ENCODE measurements around the gene FUBP3.
"Not testable (repeated sequence)": the region's sequence is repeated elsewhere in the genome, so short reads cannot be mapped to it uniquely, and the experiment has no call there.

Gene FUBP3

DNA sequence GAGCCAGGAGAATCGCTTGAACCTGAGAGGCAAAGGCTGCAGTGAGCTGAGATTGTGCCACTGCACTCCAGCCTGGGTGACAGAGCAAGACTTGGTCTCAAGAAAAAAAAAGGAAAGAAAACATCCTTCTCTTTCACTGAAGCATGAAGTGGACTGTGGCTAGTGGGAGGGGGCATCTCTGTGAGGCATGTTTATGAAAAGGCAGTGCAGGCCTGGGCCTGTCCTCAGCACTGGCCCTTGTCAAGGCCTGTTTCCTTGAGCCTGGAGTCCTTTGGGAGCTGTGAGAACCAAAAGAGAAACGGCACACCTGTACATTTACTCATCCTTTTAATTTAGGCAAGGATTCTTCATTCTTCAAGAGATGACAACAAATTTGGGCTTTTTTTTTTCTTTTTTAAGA lies 18.3 kb upstream of the FUBP3 start:
- Histone ChIP-seq H3K4me1 (ENCODE audit: insufficient read depth, low read length) (0 out of 2 replicates have a peak, but pooled peaks cover 2% of the 10 kb centered on the region), H3K36me3 (ENCODE audit: insufficient read depth, low read depth, low read length) (no peaks in the 10 kb centered on the region), H3K9me3 (ENCODE audit: insufficient read depth, low read depth, low read length) (no peaks in the 10 kb centered on the region), H3K9ac (ENCODE audit: low read depth, low read length) (no peak overlapping the region), H3K27me3 (ENCODE audit: insufficient read depth, low read length) (no peaks in the 10 kb centered on the region), H3K4me3 (ENCODE audit: low read length) (no peak overlapping the region), H3K27ac (ENCODE audit: low read length) (no peak overlapping the region)

DNA sequence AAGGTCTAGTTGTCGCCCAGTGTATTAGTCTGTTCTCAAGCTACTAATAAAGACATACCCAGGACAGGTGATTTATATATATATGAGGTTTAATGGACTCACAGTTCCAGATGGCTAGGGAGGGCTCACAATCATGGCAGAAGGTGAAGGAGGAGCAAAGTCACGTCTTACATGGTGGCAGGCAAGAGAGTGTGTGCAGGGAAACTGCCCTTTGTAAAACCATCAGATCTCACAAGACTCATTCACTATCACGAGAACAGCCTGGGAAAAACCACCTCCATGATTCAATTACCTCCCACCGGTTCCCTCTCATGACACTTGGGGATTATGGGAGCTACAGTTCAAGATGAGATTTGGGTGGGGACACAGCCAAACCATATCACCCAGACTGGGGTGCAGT lies 16.9 kb upstream of the FUBP3 start:
- not testable (repeated sequence) for H3K9me3 ChIP-seq (ENCODE audit: insufficient read depth, low read depth, low read length); H3K27ac ChIP-seq (ENCODE audit: low read length); H3K36me3 ChIP-seq (ENCODE audit: insufficient read depth, low read depth, low read length); H3K27me3 ChIP-seq (ENCODE audit: insufficient read depth, low read length); H3K4me3 ChIP-seq (ENCODE audit: low read length); H3K9ac ChIP-seq (ENCODE audit: low read depth, low read length); H3K4me1 ChIP-seq (ENCODE audit: insufficient read depth, low read length)

DNA sequence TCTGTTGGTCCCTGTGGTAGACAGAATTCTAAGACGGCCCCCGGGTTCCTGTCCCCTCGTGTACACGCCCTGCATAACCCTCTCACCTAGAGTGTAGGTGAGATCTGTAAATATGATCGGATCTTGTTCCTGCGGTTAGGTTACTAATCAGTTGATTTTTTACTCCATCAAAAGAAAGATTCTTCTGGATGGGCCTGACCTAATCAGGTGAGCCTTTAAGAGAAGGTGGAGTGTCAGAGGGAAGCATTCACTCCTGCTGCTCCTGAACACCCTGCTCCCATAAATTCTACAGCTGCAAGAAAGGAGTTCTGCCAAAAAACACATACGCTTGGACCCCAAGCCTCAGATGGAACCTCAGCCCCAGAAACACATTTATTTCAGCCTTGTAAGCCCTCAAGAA lies 15.6 kb upstream of the FUBP3 start:
- no peaks in the 10 kb centered on the region for H3K36me3 ChIP-seq (ENCODE audit: insufficient read depth, low read depth, low read length)
- H3K27me3 ChIP-seq (ENCODE audit: insufficient read depth, low read length): no peaks in the 10 kb centered on the region
- no peaks in the 10 kb centered on the region for H3K4me1 ChIP-seq (ENCODE audit: insufficient read depth, low read length)

DNA sequence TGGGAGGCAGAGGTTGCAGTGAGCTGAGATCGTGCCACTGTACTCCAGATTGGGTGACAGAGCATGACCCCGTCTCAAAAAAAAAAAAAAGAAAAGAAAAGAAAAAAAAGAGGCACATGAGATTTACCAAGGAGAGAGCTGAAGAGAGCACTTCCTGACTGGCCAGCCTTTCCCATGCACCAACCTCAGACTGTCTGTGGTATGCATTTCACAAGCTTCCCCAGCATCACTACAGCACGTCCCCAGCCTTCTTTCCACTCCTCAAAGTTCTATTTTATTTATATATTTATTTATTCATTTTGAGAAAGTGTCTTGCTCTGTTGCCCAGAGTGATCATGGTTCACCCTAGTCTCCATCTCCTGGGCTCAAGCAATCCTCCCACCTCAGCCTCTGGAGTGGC lies 13.6 kb upstream of the FUBP3 start:
- H3K27me3 ChIP-seq (ENCODE audit: insufficient read depth, low read length): no peaks in the 10 kb centered on the region
- H3K36me3 ChIP-seq (ENCODE audit: insufficient read depth, low read depth, low read length): no peaks in the 10 kb centered on the region
- no peak overlapping the region for H3K27ac ChIP-seq (ENCODE audit: low read length)
- H3K4me3 ChIP-seq (ENCODE audit: low read length): no peak overlapping the region
- no peaks in the 10 kb centered on the region for H3K9me3 ChIP-seq (ENCODE audit: insufficient read depth, low read depth, low read length)
- no peaks in the 10 kb centered on the region for H3K4me1 ChIP-seq (ENCODE audit: insufficient read depth, low read length)
- no peak overlapping the region for H3K9ac ChIP-seq (ENCODE audit: low read depth, low read length)

More for the DNA sequence above, 15.6 kb upstream of the FUBP3 start:
- Histone ChIP-seq H3K4me3 (ENCODE audit: low read length) (no peak overlapping the region), H3K9ac (ENCODE audit: low read depth, low read length) (no peak overlapping the region), H3K9me3 (ENCODE audit: insufficient read depth, low read depth, low read length) (no peaks in the 10 kb centered on the region), H3K27ac (ENCODE audit: low read length) (no peak overlapping the region)

DNA sequence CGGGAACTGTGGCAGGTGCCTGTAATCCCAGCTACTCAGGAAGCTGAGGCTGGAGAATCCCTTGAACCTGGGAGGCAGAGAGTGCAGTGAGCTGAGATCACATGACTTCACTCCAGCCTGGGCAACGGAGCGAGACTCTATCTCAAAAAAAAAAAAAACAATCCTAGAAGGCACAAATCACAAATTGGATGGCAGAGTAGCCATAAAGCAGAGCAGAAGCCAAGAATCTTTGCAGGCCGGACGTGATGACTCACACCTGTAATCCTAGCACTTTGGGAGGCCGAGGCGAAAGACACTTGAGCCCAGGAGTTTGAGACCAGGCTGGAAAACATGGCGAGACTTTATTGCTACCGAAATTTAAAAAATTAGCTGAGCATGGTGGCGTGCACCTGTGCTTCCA lies 9.2 kb upstream of the FUBP3 start:
- Histone ChIP-seq H3K9me3 (ENCODE audit: insufficient read depth, low read depth, low read length) (no peaks in the 10 kb centered on the region), H3K36me3 (ENCODE audit: insufficient read depth, low read depth, low read length) (no peaks in the 10 kb centered on the region), H3K9ac (ENCODE audit: low read depth, low read length) (no peak overlapping the region), H3K27ac (ENCODE audit: low read length) (no peak overlapping the region), H3K4me3 (ENCODE audit: low read length) (no peak overlapping the region), H3K27me3 (ENCODE audit: insufficient read depth, low read length) (peaks cover 4% of the 10 kb centered on the region; the same call in 1 of the 2 replicates), H3K4me1 (ENCODE audit: insufficient read depth, low read length) (no peaks in the 10 kb centered on the region)

DNA sequence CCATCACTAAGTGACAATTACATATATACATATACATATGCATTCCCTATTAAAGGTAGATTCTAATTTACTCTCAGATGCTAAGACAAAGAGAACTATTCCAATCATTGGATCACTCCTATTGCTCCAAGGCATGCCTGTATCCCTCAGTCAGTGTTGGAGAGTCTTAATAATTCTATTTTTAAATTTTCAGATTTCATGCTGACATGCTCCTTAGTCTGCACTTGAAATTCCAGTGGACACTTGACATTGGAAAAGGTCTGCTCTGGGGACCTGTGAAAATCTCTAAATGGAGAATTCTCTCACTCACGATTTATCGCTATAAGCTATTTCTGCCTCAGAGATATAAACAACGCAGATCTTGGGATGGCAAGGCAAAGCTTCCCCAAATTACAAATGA lies 3.9 kb upstream of the FUBP3 start:
- H3K27me3 ChIP-seq (ENCODE audit: insufficient read depth, low read length): peaks cover 16% of the 10 kb centered on the region; the same call in 1 of the 2 replicates
- H3K4me1 ChIP-seq (ENCODE audit: insufficient read depth, low read length): peaks cover 8% of the 10 kb centered on the region; the same call in 1 of the 2 replicates
- no peak overlapping the region for H3K27ac ChIP-seq (ENCODE audit: low read length)
- H3K9ac ChIP-seq (ENCODE audit: low read depth, low read length): no peak overlapping the region
- H3K9me3 ChIP-seq (ENCODE audit: insufficient read depth, low read depth, low read length): no peaks in the 10 kb centered on the region
- peaks cover under 1% of the 10 kb centered on the region; the same call in 1 of the 2 replicates for H3K36me3 ChIP-seq (ENCODE audit: insufficient read depth, low read depth, low read length)
- H3K4me3 ChIP-seq (ENCODE audit: low read length): no peak overlapping the region

DNA sequence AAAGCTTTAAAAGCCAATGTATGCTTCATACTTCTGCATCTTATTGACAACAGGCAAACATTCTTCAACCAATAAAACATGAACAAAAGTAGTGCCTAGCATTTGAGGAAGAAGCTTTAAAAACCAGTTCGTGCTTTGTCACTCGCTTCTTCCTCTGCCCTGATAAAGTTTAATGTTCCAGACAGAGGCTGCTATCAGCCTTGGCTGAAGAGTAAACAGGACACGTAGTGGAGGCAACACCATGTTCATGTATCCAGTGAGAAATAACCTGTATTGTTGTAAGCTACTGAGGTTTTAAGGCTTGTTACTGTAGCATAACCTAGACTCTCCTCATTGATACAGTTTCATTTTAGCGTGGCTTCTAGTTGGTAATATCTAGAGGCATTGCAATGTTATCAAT lies 3.2 kb upstream of the FUBP3 start:
- peaks cover 8% of the 10 kb centered on the region; the same call in 1 of the 2 replicates for H3K4me1 ChIP-seq (ENCODE audit: insufficient read depth, low read length)
- no peaks in the 10 kb centered on the region for H3K9me3 ChIP-seq (ENCODE audit: insufficient read depth, low read depth, low read length)
- peaks cover 16% of the 10 kb centered on the region; the same call in 1 of the 2 replicates for H3K27me3 ChIP-seq (ENCODE audit: insufficient read depth, low read length)
- no peak overlapping the region for H3K27ac ChIP-seq (ENCODE audit: low read length)
- H3K9ac ChIP-seq (ENCODE audit: low read depth, low read length): no peak overlapping the region
- peaks cover 7% of the 10 kb centered on the region; the same call in 1 of the 2 replicates for H3K36me3 ChIP-seq (ENCODE audit: insufficient read depth, low read depth, low read length)
- no peak overlapping the region for H3K4me3 ChIP-seq (ENCODE audit: low read length)

DNA sequence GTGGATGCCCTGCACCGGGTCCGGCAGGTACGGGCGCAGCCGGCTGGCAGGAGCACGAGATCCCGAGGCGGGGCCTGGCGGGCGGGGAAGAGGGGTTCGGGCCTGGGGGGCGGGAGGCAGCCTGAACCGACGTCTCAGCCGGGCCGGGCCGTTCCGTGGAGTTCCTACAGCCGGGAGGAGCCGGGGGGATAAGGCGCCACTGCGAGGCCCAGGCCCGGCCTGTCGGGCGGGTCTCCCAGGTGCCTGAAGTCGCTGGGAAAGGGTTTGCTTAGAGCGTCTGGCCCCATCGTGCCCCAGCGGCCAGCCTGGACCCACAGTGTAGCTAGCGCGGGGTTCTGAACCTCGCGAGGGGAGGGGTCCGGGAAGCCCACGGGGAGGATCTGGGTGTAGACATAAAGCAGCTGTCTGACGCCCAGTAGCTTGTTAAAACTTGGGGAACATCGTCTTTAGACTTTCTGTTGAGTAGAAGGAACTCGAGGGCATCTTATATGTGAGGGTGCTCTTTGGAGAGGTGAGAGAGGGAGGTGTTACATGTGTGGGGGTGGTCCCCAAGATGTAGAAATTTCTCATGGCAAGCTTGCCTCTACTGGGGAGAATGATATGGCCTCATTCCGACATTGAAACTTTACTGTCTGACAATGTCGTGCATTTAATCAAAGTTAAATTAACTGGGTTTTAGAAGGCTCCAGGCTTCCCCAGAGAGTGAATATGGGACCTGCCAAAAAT lies 524 bp downstream of the FUBP3 start:
- peak overlapping the region; percentile 80; the same call in 1 of the 2 replicates for H3K9ac ChIP-seq (ENCODE audit: low read depth, low read length)
- H3K27ac ChIP-seq (ENCODE audit: low read length): no peak overlapping the region
- peaks cover 15% of the 10 kb centered on the region; the same call in 1 of the 2 replicates for H3K27me3 ChIP-seq (ENCODE audit: insufficient read depth, low read length)

DNA sequence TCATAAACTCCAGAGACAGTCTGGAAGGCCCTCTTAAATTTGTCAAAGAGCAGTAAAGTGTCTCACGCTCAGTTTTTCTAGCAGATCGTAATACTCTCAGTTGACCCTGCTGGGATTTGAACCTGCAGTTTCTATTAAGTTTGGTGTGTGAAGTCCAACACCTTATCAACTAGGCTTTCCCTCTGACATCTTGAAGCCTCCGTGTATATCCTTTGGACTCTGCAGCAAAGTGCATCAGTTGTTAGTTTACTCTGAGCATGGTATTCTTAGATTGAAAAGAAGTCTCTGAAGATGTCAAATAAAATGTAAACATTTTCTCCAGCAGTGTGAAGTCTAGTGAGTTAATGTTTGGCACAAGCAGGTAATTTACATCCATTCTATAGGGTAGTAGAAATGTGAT lies 2.4 kb downstream of the FUBP3 start:
- Histone ChIP-seq H3K27me3 (ENCODE audit: insufficient read depth, low read length) (no peaks in the 10 kb centered on the region), H3K36me3 (ENCODE audit: insufficient read depth, low read depth, low read length) (peaks cover 32% of the 10 kb centered on the region; the same call in 1 of the 2 replicates), H3K4me3 (ENCODE audit: low read length) (no peak overlapping the region), H3K27ac (ENCODE audit: low read length) (no peak overlapping the region), H3K9me3 (ENCODE audit: insufficient read depth, low read depth, low read length) (no peaks in the 10 kb centered on the region), H3K4me1 (ENCODE audit: insufficient read depth, low read length) (peaks cover 8% of the 10 kb centered on the region; the same call in 1 of the 2 replicates), H3K9ac (ENCODE audit: low read depth, low read length) (no peak overlapping the region)

More for the DNA sequence above, 524 bp downstream of the FUBP3 start:
- H3K4me3 ChIP-seq (ENCODE audit: low read length): peak overlapping the region; percentile 90
- H3K4me1 ChIP-seq (ENCODE audit: insufficient read depth, low read length): peaks cover 8% of the 10 kb centered on the region; the same call in 1 of the 2 replicates
- H3K36me3 ChIP-seq (ENCODE audit: insufficient read depth, low read depth, low read length): peaks cover 32% of the 10 kb centered on the region; the same call in 1 of the 2 replicates
- no peaks in the 10 kb centered on the region for H3K9me3 ChIP-seq (ENCODE audit: insufficient read depth, low read depth, low read length)

DNA sequence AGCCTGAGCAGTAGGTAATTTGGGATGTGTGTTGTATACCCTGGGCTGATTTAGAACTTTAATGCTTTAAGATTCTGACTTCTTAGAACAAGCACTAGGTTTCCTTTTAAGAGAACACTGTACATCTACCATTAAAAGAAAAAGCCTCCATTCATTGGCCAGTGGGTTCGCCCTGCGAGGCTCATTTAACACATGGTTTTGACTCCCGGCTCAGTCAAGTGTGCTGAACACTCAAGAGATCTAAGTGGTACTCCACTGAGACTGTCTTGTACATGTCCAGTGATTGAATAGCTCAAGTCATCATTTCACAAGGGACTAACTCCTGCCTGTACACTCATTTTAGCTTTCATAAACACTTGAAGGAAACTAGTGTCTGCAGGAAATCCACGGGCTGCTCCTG lies 3.9 kb downstream of the FUBP3 start:
- no peaks in the 10 kb centered on the region for H3K27me3 ChIP-seq (ENCODE audit: insufficient read depth, low read length)
- H3K27ac ChIP-seq (ENCODE audit: low read length): no peak overlapping the region
- H3K36me3 ChIP-seq (ENCODE audit: insufficient read depth, low read depth, low read length): peaks cover 36% of the 10 kb centered on the region; the same call in 1 of the 2 replicates

DNA sequence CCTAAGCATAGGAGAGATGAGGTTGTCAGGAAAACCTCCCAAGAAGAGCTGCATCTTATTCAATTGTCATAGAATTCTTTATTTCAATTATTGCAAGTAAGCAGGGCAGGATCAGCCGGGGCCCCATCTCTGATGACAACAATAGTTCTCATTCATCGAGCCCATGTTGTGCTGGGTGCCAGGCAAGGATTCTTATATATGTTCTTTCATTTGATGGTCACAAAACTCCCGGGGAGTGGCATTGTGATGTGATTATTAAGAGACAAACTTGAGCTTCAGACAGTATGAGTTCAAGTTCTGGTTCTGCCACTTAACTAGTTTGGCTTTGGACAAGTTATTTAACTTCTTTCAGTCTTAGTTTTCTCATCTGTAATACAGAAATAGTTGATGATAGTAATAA lies 8.5 kb downstream of the FUBP3 start:
- H3K9ac ChIP-seq (ENCODE audit: low read depth, low read length): no peak overlapping the region
- H3K27me3 ChIP-seq (ENCODE audit: insufficient read depth, low read length): no peaks in the 10 kb centered on the region
- H3K36me3 ChIP-seq (ENCODE audit: insufficient read depth, low read depth, low read length): peaks cover 15% of the 10 kb centered on the region
- H3K9me3 ChIP-seq (ENCODE audit: insufficient read depth, low read depth, low read length): no peaks in the 10 kb centered on the region
- no peak overlapping the region for H3K27ac ChIP-seq (ENCODE audit: low read length)
- H3K4me1 ChIP-seq (ENCODE audit: insufficient read depth, low read length): no peaks in the 10 kb centered on the region
- no peak overlapping the region for H3K4me3 ChIP-seq (ENCODE audit: low read length)

More for the DNA sequence above, 3.9 kb downstream of the FUBP3 start:
- no peaks in the 10 kb centered on the region for H3K9me3 ChIP-seq (ENCODE audit: insufficient read depth, low read depth, low read length)
- no peak overlapping the region for H3K4me3 ChIP-seq (ENCODE audit: low read length)
- H3K9ac ChIP-seq (ENCODE audit: low read depth, low read length): no peak overlapping the region
- H3K4me1 ChIP-seq (ENCODE audit: insufficient read depth, low read length): peaks cover 8% of the 10 kb centered on the region; the same call in 1 of the 2 replicates

DNA sequence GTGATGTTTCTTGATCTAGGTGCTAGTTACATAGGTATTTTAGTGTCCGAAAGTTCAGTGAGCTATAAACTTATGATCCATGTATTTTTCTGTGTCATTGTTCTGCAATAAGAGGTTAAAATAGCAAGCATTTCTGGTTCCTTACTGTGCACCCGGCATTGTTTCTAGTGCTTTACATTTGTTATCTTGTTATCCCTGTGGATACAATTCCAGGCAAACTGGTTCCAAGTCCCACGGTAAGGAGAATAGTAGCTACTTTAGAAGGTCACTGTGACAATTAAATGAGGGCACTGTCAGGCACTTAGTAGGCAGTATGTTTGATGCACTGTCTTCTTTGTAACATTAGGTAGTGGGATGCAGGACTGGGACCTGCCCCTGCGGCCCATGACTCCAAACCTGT lies 9.0 kb downstream of the FUBP3 start:
- no peaks in the 10 kb centered on the region for H3K9me3 ChIP-seq (ENCODE audit: insufficient read depth, low read depth, low read length)
- no peaks in the 10 kb centered on the region for H3K4me1 ChIP-seq (ENCODE audit: insufficient read depth, low read length)
- H3K27me3 ChIP-seq (ENCODE audit: insufficient read depth, low read length): no peaks in the 10 kb centered on the region
- H3K27ac ChIP-seq (ENCODE audit: low read length): no peak overlapping the region
- H3K36me3 ChIP-seq (ENCODE audit: insufficient read depth, low read depth, low read length): peaks cover 15% of the 10 kb centered on the region
- H3K9ac ChIP-seq (ENCODE audit: low read depth, low read length): no peak overlapping the region
- no peak overlapping the region for H3K4me3 ChIP-seq (ENCODE audit: low read length)

Measured in iPS-20b (cell line).